GM19467 (cell line): Measurements from ENCODE around the gene EVA1A.

Experiments used
- ATAC-seq: cut with Tn5 transposase; IDR thresholded peaks from one replicate; pipeline ENCODE4 v1.9.1; 2021; ENCODE audit warnings: mild to moderate bottlenecking, moderate library complexity; ENCODE audit not compliant: unreplicated experiment

Gene EVA1A

GRCh38 chr2:75521225-75521872 is 39.4 kb downstream of the EVA1A start:
- no peak for ATAC-seq

GRCh38 chr2:75519843-75520242 is 40.9 kb downstream of the EVA1A start:
- ATAC-seq: no peak

- ATAC-seq: no peak
Observed at GRCh38 chr2:75518638-75519465, 41.9 kb downstream of the EVA1A start.

GRCh38 chr2:75517547-75518230 is 43.0 kb downstream of the EVA1A start:
- no peak for ATAC-seq

GRCh38 chr2:75516378-75517360 is 44.1 kb downstream of the EVA1A start:
- ATAC-seq: no peak

GRCh38 chr2:75515584-75516368 is 45.0 kb downstream of the EVA1A start:
- ATAC-seq: no peak

- no peak for ATAC-seq
Observed at GRCh38 chr2:75513616-75514170, 47.0 kb downstream of the EVA1A start.

- no peak for ATAC-seq
Observed at GRCh38 chr2:75512455-75513212, 48.1 kb downstream of the EVA1A start.

- no peak for ATAC-seq
Observed at GRCh38 chr2:75506101-75506697, 54.5 kb downstream of the EVA1A start.

- ATAC-seq: no peak
Observed at GRCh38 chr2:75505012-75505411, 55.7 kb downstream of the EVA1A start.

- no peak for ATAC-seq
Observed at GRCh38 chr2:75503048-75503607, 57.6 kb downstream of the EVA1A start.

GRCh38 chr2:75500633-75501032 is 60.1 kb downstream of the EVA1A start:
- no peak for ATAC-seq

GRCh38 chr2:75499534-75499933 is 61.2 kb downstream of the EVA1A start:
- ATAC-seq: no peak

- no peak for ATAC-seq
Observed at GRCh38 chr2:75498907-75499306, 61.8 kb downstream of the EVA1A start.

- no peak for ATAC-seq
Observed at GRCh38 chr2:75497256-75497655, 63.5 kb downstream of the EVA1A start.

- no peak for ATAC-seq
Observed at GRCh38 chr2:75495862-75496261, 64.9 kb downstream of the EVA1A start.

- ATAC-seq: no peak
Observed at GRCh38 chr2:75494137-75494769, 66.5 kb downstream of the EVA1A start.

GRCh38 chr2:75493230-75493629 is 67.5 kb downstream of the EVA1A start:
- no peak for ATAC-seq
